ENCODE measurements around the gene BTBD16. TPM values are rescaled to one million over a fixed set of nuclear protein-coding genes. Genes with fewer than 3 reads are reported as not detected.

BTBD16 gene
- total RNA-seq, 1 experiment from 2014 or later, result 0.45 TPM

- no peak for DNase-seq (ENCODE audit: extremely low read depth, low read depth)
Measured at GRCh38 chr10:122246830-122247520, 24.1 kb upstream of the BTBD16 start.

GRCh38 chr10:122248356-122249302 is 22.5 kb upstream of the BTBD16 start:
- DNase-seq (ENCODE audit: extremely low read depth, low read depth), result no peak

- DNase-seq (ENCODE audit: extremely low read depth, low read depth), result no peak
Measured at GRCh38 chr10:122249303-122249850, 21.7 kb upstream of the BTBD16 start.

GRCh38 chr10:122249991-122250750 is 20.9 kb upstream of the BTBD16 start:
- no peak for DNase-seq (ENCODE audit: extremely low read depth, low read depth)

- DNase-seq (ENCODE audit: extremely low read depth, low read depth), result no peak
Measured at GRCh38 chr10:122251459-122252255, 19.4 kb upstream of the BTBD16 start.

- DNase-seq (ENCODE audit: extremely low read depth, low read depth), result no peak
Measured at GRCh38 chr10:122252805-122253204, 18.3 kb upstream of the BTBD16 start.

GRCh38 chr10:122253605-122254004 is 17.5 kb upstream of the BTBD16 start:
- DNase-seq (ENCODE audit: extremely low read depth, low read depth), result no peak

GRCh38 chr10:122254831-122255230 is 16.3 kb upstream of the BTBD16 start:
- DNase-seq (ENCODE audit: extremely low read depth, low read depth), result no peak

GRCh38 chr10:122255509-122256301 is 15.4 kb upstream of the BTBD16 start:
- DNase-seq (ENCODE audit: extremely low read depth, low read depth), result no peak

GRCh38 chr10:122257041-122257440 is 14.1 kb upstream of the BTBD16 start:
- DNase-seq (ENCODE audit: extremely low read depth, low read depth), result no peak

GRCh38 chr10:122258136-122259074 is 12.7 kb upstream of the BTBD16 start:
- DNase-seq (ENCODE audit: extremely low read depth, low read depth), result no peak

GRCh38 chr10:122259075-122259466 is 12.0 kb upstream of the BTBD16 start:
- DNase-seq (ENCODE audit: extremely low read depth, low read depth), result no peak

GRCh38 chr10:122261584-122261983 is 9.5 kb upstream of the BTBD16 start:
- no peak for DNase-seq (ENCODE audit: extremely low read depth, low read depth)

- no peak for DNase-seq (ENCODE audit: extremely low read depth, low read depth)
Measured at GRCh38 chr10:122263971-122264370, 7.1 kb upstream of the BTBD16 start.

GRCh38 chr10:122264436-122264835 is 6.7 kb upstream of the BTBD16 start:
- DNase-seq (ENCODE audit: extremely low read depth, low read depth), result no peak

GRCh38 chr10:122264931-122265330 is 6.2 kb upstream of the BTBD16 start:
- no peak for DNase-seq (ENCODE audit: extremely low read depth, low read depth)

GRCh38 chr10:122265896-122266295 is 5.2 kb upstream of the BTBD16 start:
- DNase-seq (ENCODE audit: extremely low read depth, low read depth), result no peak

All from NCI-H460 (cell line).